ENCODE measurements around the gene LTBP4.
"Not testable (repeated sequence)": the region's sequence is repeated elsewhere in the genome, so short reads cannot be mapped to it uniquely, and the experiment has no call there.

Gene LTBP4

GRCh38 chr19:40633207-40633606, 32.0 kb downstream of the LTBP4 start:
- DNase-seq: no peak

- DNase-seq: no peak
Measured at GRCh38 chr19:40638327-40638726, 37.2 kb downstream of the LTBP4 start.

DNA sequence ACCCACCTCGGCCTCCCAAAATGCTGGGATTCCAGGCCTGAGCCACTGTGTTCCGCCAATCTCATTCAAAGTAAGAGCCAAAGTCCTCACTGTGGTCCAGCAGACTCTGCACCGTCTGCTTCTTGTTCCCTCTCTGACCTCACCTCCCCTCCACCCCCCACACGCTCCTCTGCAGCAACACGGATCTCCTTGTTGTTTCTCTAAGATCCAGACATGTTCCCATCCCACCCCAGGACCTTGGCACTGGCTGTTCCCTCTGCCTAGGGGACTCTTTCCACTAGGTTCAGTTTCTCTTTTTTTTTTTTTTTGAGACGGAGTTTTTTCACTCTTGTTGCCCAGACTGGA, 38.4 kb downstream of the LTBP4 start:
- DNase-seq: no peak

GRCh38 chr19:40640744-40641143, 39.6 kb downstream of the LTBP4 start:
- no peak for DNase-seq

DNA sequence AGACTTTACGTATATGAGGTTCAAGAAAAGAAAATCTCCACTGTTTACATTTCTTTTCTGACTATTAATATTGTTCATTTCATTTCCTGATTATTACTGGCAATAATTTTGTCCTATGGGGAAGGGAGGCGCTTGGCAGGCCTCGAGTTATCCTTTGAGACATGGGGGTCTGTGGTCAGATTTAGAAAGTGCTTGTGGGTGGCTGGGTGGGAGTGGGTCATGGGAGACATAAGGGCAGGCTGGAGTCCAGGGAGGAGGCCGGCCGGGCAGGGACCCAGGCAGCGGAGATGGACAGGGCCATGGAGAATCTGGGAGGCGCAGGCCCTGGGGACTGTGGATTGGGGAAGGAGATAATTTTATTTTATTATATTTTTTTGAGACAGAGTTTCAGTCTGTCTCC, 40.1 kb downstream of the LTBP4 start:
- no peak for DNase-seq

GRCh38 chr19:40642051-40642706, 41.0 kb downstream of the LTBP4 start:
- DNase-seq: no peak

DNA sequence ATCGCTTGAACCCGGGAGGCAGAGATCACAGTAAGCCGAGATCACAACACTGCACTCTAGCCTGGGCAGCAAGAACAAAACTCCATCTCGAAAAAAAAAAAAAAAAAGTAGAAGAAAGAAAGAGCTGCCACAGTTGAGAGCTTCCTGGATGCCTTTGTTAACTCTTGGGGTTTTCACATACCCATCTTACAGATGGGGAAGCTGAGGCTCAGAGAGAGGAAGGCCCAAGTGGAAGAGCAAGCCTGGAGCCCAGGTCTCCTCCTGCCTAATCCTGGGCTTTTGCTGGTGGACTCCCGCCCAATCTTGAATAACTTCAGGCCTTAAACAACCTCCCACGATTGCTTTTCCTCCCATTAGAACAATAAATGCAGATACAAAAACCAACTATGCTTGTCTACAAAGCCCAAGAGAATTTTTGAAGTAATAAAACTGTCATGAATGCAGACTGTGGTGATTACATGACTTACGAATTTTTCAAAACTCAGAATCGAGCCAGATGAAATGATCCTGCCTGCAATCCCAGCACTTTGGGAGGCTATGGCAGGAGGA, 41.7 kb downstream of the LTBP4 start:
- DNase-seq: no peak

- no peak for DNase-seq
Measured at GRCh38 chr19:40646743-40647254, 45.6 kb downstream of the LTBP4 start.

GRCh38 chr19:40649903-40650675, 48.9 kb downstream of the LTBP4 start:
- not testable (repeated sequence) for DNase-seq

- DNase-seq: no peak
Measured at GRCh38 chr19:40650749-40651305, 49.7 kb downstream of the LTBP4 start.

DNA sequence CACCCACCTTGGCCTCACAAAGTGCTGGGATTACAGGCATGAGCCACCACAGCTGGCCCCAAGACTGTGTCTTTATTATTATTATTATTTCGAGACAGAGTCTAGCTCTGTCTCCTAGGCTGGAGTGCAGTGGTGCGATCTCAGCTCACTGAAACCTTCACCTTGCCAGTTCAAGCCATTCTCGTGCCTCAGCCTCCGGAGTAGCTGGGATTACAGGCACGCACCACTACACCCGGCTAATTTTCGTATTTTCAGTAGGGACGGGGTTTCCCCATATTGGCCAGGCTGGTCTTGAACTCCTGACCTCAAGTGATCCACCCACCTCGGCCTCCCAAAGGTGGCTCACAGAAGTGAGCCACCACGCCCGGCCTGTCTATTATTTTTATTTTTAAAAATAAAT, 51.1 kb downstream of the LTBP4 start:
- not testable (repeated sequence) for DNase-seq

DNA sequence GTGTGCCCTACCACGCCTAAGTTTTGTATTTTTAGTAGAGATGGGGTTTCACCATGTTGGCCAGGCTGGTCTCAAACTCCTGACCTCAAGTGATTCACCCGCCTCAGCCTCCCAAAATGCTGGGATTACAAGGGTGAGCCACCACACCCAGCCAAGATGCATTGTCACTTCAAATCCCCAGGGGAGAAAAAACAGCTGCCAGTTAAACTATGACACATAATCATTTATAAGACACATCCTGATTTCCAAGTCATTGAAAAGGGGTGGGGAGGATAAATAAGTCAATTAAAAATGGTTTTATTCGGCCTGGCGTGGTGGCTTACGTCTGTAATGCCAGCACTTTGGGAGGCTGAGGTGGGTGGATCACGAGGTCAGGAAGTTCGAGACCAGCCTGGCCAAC, 54.5 kb downstream of the LTBP4 start:
- DNase-seq: not testable (repeated sequence)

GRCh38 chr19:40658031-40658430, 56.9 kb downstream of the LTBP4 start:
- DNase-seq: no peak

GRCh38 chr19:40659116-40659515, 57.9 kb downstream of the LTBP4 start:
- no peak for DNase-seq

GRCh38 chr19:40659566-40659965, 58.4 kb downstream of the LTBP4 start:
- no peak for DNase-seq

DNA sequence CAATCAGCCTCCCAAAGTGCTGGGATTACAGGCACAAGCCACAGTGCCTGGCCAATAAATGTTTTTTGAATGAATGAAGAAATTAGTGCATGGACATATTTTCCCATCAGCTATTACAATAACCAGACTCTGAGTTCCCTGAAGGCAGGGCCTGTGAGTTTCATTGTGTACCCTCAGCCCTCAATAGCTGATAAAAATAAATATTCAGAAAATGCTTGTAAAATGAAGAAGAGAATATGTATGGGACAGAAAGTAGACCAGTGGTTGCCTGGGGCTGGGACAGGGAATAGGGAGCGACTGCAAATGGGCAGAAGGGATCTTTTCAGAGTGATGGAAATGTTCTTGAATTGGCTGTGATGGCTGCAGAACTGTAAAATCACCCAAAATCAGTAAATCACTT, 60.4 kb downstream of the LTBP4 start:
- DNase-seq: no peak

- peak; percentile 91 for DNase-seq
Measured at GRCh38 chr19:40662925-40663694, 61.9 kb downstream of the LTBP4 start.

GRCh38 chr19:40663695-40664692, 62.8 kb downstream of the LTBP4 start:
- peak; percentile 19 for DNase-seq

GRCh38 chr19:40666803-40667438, 65.8 kb downstream of the LTBP4 start:
- DNase-seq: no peak

- DNase-seq: no peak
Measured at GRCh38 chr19:40667602-40668001, 66.4 kb downstream of the LTBP4 start.

DNA sequence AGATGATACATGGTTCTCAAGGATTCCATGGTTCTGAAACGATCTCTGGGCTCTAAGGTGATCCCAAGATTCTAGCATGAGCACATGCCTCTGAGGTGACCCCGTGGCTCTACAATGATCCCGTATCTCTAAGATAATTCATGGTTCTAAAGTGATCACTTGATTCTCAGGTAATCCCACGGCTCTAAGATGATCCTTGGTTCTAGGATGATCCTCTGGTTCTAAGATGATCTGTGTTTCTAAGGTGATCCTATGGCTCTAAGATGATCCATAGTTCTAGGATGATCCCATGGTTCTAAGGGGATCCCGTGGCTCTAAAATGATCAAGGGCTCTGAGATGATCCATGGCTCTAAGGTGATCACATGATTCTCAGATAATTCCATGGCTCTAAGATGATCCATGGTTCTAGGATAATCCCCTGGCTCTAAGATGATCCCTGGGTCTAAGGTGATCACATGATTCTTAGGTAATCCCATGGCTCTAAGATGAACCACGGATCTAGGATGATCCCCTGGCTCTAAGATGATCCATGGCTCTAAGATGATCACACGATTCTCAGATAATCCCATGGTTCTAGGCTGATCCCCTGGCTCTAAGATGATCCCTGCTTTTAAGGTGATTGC, 67.9 kb downstream of the LTBP4 start:
- no peak for DNase-seq

Measured in activated CD4-positive, alpha-beta T cell treated with anti-CD3 and anti-CD28 coated beads, Interleukin-10, Interleukin-2, amounts not matched to agents 100 ng/mL and 50 ng/mL, durations not matched to agents 16 hours and 8 hours (primary cell).